ES-I3 (cell line): ENCODE data around the gene B4GALNT2.

Experiments used
- H3K36me3 ChIP-seq: 2 replicates; pipeline ENCODE4 v1.6.1; 2013; ENCODE audit warnings: mild to moderate bottlenecking, low read length, control low read depth, moderate library complexity; ENCODE audit not compliant: insufficient read depth
- H3K4me1 ChIP-seq: 2 replicates; pipeline ENCODE4 v1.6.1; 2013; ENCODE audit warnings: mild to moderate bottlenecking, control low read depth, low read length; ENCODE audit not compliant: insufficient read depth
- H3K9ac ChIP-seq: 2 replicates; pipeline ENCODE4 v1.6.1; 2013; ENCODE audit warnings: low read depth, mild to moderate bottlenecking, low read length, moderate library complexity
- H3K9me3 ChIP-seq: 2 replicates; pipeline ENCODE4 v1.6.1; 2013; ENCODE audit warnings: mild to moderate bottlenecking, low read length, moderate library complexity; ENCODE audit not compliant: control insufficient read depth, insufficient read depth

Gene B4GALNT2

DNA sequence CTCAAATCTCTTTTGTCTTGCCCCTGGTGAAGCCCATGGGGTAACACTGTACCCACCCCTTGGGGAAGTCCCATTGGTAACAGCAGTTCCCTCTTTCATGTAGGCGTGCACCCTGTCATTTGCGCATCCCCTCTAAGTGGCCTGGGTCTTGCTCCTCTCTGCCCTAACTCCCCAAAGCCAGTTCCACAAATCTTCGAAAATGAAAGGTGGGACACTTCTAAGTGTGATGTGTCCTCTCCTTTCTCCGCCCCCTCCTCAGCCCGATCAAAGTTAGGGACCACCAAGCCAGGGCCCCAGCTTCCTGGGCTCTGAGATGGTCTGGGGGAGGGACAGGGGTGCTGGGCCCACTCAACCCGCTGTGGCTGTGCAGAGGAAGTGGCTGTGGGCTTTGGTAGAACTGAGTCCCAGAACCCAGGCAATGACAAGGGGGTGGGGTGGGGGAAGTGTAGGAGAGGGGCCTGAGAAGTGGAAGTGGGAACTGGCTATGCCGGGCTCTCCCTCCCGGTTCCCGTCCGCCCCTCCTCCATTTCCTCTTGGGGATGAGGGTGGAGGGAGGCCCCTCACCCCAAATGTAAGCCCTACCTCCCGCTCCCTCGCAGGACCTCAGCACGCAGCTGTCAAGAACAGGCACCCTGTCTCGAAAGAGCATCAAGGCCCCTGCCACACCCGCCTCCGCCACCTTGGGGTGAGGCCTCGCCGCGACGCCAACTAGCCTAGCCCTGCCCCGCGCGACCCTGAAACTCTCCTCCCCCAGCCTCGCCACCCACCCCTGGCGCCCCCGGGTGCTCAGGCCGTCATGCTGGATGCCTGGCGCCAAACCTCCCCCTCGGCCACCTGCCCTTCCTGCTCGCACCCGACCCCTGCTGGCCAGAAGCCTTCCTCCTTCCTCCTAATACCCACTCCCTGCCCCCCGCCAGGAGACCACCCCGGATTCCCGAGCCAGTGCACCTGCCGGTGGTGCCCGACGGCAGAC, 86.7 kb downstream of the B4GALNT2 start:
- H3K9ac ChIP-seq, result no peak overlapping the region
- peaks cover 10% of the 10 kb centered on the region for H3K4me1 ChIP-seq
- no peaks in the 10 kb centered on the region for H3K9me3 ChIP-seq
- H3K36me3 ChIP-seq, result no peaks in the 10 kb centered on the region

DNA sequence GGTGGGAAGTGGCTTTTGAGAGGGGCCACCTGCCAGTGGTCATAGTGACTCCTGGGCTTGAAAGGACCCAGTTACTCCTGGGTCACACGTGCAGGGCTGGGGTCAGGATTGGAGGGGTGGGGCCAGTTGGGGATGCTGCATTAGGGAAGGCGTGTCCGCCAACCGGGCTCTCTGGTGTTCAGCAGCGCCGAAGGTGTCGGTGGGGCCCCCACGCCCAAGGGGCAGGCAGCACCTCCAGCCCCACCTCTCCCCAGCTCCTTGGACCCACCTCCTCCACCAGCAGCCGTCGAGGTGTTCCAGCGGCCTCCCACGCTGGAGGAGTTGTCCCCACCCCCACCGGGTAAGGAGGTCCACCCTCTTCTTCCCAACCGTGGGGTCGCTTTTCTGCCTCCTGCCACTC, 87.4 kb downstream of the B4GALNT2 start:
- no peak overlapping the region for H3K9ac ChIP-seq
- peaks cover 10% of the 10 kb centered on the region for H3K4me1 ChIP-seq
- H3K9me3 ChIP-seq, result no peaks in the 10 kb centered on the region

DNA sequence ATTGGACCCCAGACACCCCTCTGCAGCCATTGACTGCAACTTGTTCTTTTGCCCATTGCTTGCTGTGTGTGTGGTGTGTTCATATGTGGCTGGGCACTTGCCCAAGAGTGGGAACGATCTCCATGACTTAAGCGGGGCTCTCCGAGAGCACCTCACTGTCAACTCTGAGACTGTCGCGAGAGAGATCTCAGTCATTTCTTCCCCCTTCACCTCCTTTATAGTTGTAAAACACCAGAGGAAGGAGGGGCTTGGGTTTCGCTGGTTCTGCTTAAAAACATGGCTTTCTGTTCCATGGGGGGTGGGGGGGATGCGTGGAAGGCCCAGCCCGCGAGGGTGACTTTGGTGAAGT, 90.6 kb downstream of the B4GALNT2 start:
- Histone ChIP-seq H3K4me1 (peaks cover 9% of the 10 kb centered on the region), H3K9me3 (no peaks in the 10 kb centered on the region)

More for the DNA sequence above, 87.4 kb downstream of the B4GALNT2 start:
- no peaks in the 10 kb centered on the region for H3K36me3 ChIP-seq

DNA sequence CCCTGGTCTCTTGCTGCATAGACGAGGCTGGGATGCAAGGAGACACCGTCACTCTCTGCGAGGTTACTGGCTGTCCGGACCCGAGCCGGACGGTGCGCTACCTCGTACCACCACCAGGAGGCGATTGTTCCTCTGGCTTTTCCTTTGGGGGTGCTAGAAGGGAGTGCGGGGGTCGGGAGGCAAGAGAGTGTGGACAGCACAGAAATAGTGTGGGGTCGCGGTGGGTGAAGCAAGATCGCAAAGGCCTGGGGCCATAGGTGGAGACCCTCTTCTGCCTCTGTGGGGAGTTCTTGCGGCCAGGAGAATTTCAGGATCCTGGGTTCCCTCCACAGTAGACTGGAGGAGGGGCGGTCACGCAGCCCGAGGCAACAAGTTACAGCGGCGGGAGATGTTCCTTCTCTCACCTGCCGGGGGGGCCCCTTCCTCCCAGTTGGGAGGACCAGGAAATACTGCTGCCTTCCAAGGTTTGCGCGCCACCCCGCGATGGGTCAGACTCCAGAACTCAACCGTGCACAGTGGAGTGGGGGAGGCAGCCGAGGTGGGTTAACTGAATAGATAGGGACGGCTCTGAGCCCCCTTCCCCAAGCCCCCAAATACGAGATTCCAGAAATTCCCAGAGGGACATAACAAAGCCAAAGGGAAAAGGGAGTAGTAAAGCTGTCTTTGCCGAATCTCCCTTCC, 91.1 kb downstream of the B4GALNT2 start:
- H3K4me1 ChIP-seq, result peaks cover 7% of the 10 kb centered on the region; the same call in 1 of the 2 replicates
- H3K9ac ChIP-seq, result peak overlapping the region; percentile 52
- H3K9me3 ChIP-seq, result no peaks in the 10 kb centered on the region
- no peaks in the 10 kb centered on the region for H3K36me3 ChIP-seq

More for the DNA sequence above, 90.6 kb downstream of the B4GALNT2 start:
- Histone ChIP-seq H3K9ac (peak overlapping the region; percentile 52; the same call in 1 of the 2 replicates), H3K36me3 (no peaks in the 10 kb centered on the region)

DNA sequence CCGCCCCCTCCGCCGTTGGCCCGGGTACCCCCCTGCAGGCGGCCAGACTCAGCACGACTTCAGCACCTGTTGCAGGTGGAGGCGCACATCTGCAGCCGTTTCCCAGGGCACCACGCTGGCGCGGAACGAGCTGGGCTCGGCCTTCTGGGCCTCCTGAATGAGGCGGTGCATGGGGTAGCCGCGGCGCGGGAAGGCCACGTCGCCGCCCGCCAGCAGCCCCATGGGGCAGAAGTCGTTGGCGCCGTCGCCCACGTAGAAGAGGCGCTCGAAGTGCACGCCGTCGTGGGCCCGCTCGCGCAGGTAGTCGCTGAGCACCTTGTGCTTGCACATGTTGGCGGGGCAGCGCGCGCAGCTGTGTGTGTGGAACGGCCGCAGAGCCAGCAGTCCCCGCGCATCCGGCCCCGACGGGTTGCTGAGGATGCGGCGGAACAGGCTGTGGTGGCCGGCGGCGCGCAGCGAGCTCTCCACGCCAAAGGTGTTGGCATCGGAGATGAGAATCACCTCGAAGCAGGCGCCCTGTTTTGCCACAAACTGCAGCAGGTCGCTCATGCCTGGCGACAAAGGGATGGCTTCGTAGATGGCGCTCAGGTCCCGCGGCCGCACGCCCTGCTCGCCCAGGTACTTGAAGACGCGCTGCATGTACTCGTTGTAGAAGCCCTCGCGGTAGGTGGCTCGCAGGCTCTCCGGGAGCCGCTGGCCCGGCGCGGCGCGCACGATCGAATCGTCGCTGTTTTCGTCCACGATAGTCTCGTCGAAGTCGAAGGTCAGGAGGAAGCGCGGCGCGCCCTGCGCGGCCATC, 91.8 kb downstream of the B4GALNT2 start:
- Histone ChIP-seq H3K36me3 (no peaks in the 10 kb centered on the region), H3K9ac (peak overlapping the region; percentile 52), H3K9me3 (no peaks in the 10 kb centered on the region), H3K4me1 (peaks cover 7% of the 10 kb centered on the region; the same call in 1 of the 2 replicates)

DNA sequence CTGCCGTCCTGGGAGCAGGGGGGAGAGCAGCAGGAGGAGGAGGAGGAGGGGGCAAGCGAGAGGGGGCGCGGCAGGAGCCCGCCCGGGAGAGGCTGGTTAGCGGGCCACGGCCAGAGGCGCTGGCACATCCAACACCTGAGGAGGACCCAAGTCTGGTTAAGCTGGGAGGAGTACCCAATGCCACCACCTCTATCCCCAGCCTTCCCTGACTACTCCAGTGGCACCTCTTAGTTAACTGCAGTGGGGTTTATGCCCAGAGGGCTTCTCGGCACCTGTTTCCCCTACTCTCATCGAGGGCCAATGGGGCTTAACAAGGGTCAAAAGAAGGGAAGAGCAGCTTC, 92.4 kb downstream of the B4GALNT2 start:
- H3K9ac ChIP-seq, result peak overlapping the region; percentile 52; the same call in 1 of the 2 replicates
- H3K9me3 ChIP-seq, result no peaks in the 10 kb centered on the region
- peaks cover 7% of the 10 kb centered on the region; the same call in 1 of the 2 replicates for H3K4me1 ChIP-seq
- H3K36me3 ChIP-seq, result no peaks in the 10 kb centered on the region

DNA sequence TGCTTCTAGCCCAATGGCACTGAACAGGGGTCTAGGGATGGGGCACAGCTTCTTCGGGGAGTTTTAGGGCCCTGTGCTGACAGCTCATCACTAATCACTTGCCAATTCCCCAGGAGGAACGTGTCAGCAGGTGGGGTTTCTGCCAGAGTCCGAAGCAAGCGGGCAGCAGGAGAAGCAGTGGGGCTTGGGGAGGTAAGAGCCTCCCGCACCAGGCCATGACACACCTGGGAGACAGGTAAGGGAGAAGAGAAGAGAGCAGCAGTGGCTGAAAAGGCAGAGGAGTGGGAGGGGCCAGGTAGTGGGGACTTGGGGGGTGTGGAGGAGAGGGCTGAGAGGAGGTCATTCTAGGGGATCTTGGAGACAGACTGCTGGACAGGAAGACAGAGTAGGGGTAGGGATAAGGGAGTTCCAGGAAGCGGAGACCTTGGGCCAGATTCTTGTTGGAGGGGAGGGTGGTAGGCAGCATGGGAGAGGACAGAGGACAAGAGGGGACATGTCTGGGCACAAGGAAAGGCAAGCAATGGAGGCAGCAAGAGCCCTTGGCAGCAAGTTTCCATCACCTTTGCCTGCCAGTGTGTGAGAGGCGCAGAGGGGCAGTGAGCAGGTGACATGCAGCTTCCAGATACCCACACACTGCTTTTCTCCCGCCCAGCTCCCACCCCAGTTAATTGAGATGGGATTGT, 93.1 kb downstream of the B4GALNT2 start:
- no peak overlapping the region for H3K9ac ChIP-seq

More for the DNA sequence above, 93.1 kb downstream of the B4GALNT2 start:
- peaks cover 7% of the 10 kb centered on the region; the same call in 1 of the 2 replicates for H3K4me1 ChIP-seq
- H3K9me3 ChIP-seq, result no peaks in the 10 kb centered on the region
- no peaks in the 10 kb centered on the region for H3K36me3 ChIP-seq
